ENCODE results near the gene SEMA5A. TPM values are rescaled to one million over a fixed set of nuclear protein-coding genes. Genes with fewer than 3 reads are reported as not detected.

The SEMA5A gene
- total and polyA plus RNA-seq, 2 of the 13 experiments (the other 11 are each of a cell fraction or from before 2014, with no cell fraction given): 0.01 TPM; not detected in 1

DNA sequence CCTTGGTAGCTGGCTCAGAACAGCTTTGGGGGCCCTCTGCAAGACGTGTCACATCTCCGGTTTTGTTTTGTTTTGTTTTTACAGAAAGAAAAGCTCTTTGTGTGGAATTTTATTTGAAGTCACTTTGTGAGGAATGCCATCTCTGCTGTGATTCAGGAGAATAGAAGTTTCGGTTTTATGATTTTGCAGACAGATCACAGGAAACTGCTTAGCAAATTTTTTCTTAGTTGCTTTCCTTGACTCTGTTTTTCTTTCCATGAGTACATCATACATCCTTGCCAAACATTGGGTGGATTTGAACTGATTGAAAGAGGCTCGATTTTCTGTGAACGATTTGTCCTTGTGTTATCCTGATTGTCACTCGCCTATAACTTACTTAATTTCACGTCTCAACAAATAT is 5.1 kb downstream of the SEMA5A start:
- FAIRE-seq: no peak
- DNase-seq (ENCODE audit: low spot score): no peak
- ChIA-PET CTCF (ENCODE audit: low intra/inter-chr PET ratio, low total read pairs) (no interaction called here), POLR2A (no interaction called here)
- Histone ChIP-seq H4K20me1 (ENCODE audit: insufficient read depth, low read length) (no peaks in the 10 kb centered on the region), H3K9me3 (ENCODE audit: low read length) (no peaks in the 10 kb centered on the region), H3K36me3 (replicated peaks in 1 of 2; ENCODE audit: control insufficient read depth in 1 of 2, insufficient read depth in 2 of 2, low read length in 2 of 2) (no peaks in the 10 kb centered on the region), H3K4me1 (ENCODE audit: insufficient read depth, low read length) (no peaks in the 10 kb centered on the region), H3K79me2 (ENCODE audit: insufficient read depth, low read length) (no peaks in the 10 kb centered on the region), H3K9ac (ENCODE audit: insufficient read depth, low read depth, low read length) (no peak overlapping the region), H3K4me2 (ENCODE audit: low read depth, low read length) (no peak overlapping the region), H2AFZ (ENCODE audit: low read length) (no peak overlapping the region), H3K4me3 (replicated peaks in 1 of 3; ENCODE audit: insufficient read depth in 1 of 3, low read depth in 2 of 3, low read length in 3 of 3) (no peak overlapping the region), H3K27ac (ENCODE audit: extremely low read length, insufficient read depth, low read length) (no peak overlapping the region), H3K27me3 (ENCODE audit: control insufficient read depth in 1 of 2, insufficient read depth in 2 of 2, low read length in 2 of 2) (peaks cover 0 to 9% of the 10 kb centered on the region in 2 experiments; a peak in 3 of 5 replicates)
- ATAC-seq: no peak
- 3% methylated on average over 7 of the region's 7 CpGs for WGBS (ENCODE audit: low lambda C conversion rate)
- intact Hi-C loops (cut with micrococcal nuclease; ENCODE audit: unreplicated experiment): no loop called here
- no peak for TF ChIP-seq ZNF776 (CRISPR knock-in tag; IDR thresholded peaks at IDR 0.05)
- no peak for TF ChIP-seq ZNF547 (CRISPR knock-in tag; IDR thresholded peaks at IDR 0.05)
- no peak for TF ChIP-seq KLF13 (CRISPR knock-in tag; IDR thresholded peaks at IDR 0.05)
- no peak for TF ChIP-seq ZBTB7A (CRISPR knock-in tag; IDR thresholded peaks at IDR 0.05)
- TF ChIP-seq ZBTB8A (CRISPR knock-in tag; IDR thresholded peaks at IDR 0.05; ENCODE audit: borderline replicate concordance, low read depth): no peak
- TF ChIP-seq ZBTB21 (CRISPR knock-in tag; IDR thresholded peaks at IDR 0.05): no peak
- no peak for TF ChIP-seq ATF3 (CRISPR knock-in tag; IDR thresholded peaks at IDR 0.05)
- TF ChIP-seq, protein P1, sequence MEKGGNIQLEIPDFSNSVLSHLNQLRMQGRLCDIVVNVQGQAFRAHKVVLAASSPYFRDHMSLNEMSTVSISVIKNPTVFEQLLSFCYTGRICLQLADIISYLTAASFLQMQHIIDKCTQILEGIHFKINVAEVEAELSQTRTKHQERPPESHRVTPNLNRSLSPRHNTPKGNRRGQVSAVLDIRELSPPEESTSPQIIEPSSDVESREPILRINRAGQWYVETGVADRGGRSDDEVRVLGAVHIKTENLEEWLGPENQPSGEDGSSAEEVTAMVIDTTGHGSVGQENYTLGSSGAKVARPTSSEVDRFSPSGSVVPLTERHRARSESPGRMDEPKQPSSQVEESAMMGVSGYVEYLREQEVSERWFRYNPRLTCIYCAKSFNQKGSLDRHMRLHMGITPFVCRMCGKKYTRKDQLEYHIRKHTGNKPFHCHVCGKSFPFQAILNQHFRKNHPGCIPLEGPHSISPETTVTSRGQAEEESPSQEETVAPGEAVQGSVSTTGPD (CRISPR knock-in tag; IDR thresholded peaks at IDR 0.05): no peak
- BruUV-seq (replicated peaks): no TSS peak
- in situ Hi-C loops (cut with HindIII; ENCODE audit: extremely low pct_ligation_motif_present, low pct_unique_long_range_greater_than_20kb): loop anchor here (5.0 kb wide), 1 partner anchor 1613 kb away; no protein-coding TSS in a partner anchor
